HEK293 (cell line): ENCODE results near the gene SLC1A1.

Experiments
- ZNF274 ChIP-seq, 2 experiments: fragments of 200-500 bp in 1 of 2; fragments of 450-650 bp in 1 of 2; sonication (Bioruptor generic) in 1 of 2; formaldehyde crosslinking in 1 of 2; IDR thresholded peaks; 2 replicates each; pipeline versions ENCODE4 v1.5.1 to v1.6.1; 2014 to 2016; ENCODE audit warnings: borderline replicate concordance in 1 of 2, inconsistent platforms in 1 of 2, low read length in 1 of 2, missing biosample characterization in 1 of 2, missing genetic modification characterization in 1 of 2
- TF ChIP-seq, protein P1 (sequence below): fragments of 450-650 bp; formaldehyde crosslinking; IDR thresholded peaks from 2 replicates; pipeline ENCODE4 v1.5.1; 2016; ENCODE audit warnings: missing biosample characterization, missing genetic modification characterization

DNA sequence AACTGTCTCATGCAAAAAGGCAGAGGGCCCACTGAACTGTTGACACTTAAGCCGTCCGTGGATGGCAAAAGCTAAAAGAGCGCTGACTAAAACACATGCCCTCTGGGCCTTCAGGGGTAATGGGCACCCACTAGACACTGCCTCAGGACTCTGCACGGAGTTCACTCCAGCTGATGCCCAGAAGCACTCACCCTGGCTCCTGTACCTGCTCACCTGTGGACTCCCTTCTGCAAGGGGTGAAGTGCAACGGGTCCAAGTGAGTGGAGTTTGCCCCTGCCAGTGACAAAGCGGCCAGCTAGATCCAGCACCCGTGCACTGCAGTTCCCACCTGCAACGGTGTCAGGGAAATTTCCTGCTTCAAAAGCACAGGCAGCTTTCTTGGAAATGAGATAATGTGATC is 50.2 kb downstream of the SLC1A1 start:
- TF ChIP-seq, protein P1, sequence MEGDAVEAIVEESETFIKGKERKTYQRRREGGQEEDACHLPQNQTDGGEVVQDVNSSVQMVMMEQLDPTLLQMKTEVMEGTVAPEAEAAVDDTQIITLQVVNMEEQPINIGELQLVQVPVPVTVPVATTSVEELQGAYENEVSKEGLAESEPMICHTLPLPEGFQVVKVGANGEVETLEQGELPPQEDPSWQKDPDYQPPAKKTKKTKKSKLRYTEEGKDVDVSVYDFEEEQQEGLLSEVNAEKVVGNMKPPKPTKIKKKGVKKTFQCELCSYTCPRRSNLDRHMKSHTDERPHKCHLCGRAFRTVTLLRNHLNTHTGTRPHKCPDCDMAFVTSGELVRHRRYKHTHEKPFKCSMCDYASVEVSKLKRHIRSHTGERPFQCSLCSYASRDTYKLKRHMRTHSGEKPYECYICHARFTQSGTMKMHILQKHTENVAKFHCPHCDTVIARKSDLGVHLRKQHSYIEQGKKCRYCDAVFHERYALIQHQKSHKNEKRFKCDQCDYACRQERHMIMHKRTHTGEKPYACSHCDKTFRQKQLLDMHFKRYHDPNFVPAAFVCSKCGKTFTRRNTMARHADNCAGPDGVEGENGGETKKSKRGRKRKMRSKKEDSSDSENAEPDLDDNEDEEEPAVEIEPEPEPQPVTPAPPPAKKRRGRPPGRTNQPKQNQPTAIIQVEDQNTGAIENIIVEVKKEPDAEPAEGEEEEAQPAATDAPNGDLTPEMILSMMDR (tag by site-specific recombination), result no peak
- TF ChIP-seq ZNF274 (IDR thresholded peaks at IDR 0.05; ENCODE audit: low read length), result no peak
- no peak for TF ChIP-seq ZNF274 (tag by site-specific recombination; IDR thresholded peaks at IDR 0.05; ENCODE audit: borderline replicate concordance)
